ENCODE data around the gene STRIP1. TPM values are rescaled to one million over a fixed set of nuclear protein-coding genes. Genes with fewer than 3 reads are reported as not detected.

The STRIP1 gene
- polyA plus RNA-seq, 1 of the 3 experiments (the other 2 are of a cell fraction) = 34.6 TPM

GRCh38 chr1:110058591-110058990 is 24.2 kb downstream of the STRIP1 start:
- Histone ChIP-seq H3F3A (replicated peaks; ENCODE audit: insufficient read depth) (peaks cover 42% of the 10 kb centered on the region), H3K9me2 (no peaks in the 10 kb centered on the region), H3K9ac (no peak overlapping the region), H3K4me2 (peak overlapping the region; percentile 52), H3K27ac (ENCODE audit: low read depth in 2 of 2, low read length in 1 of 2) (peak overlapping the region; percentile 71 to 93), H3K36me3 (replicated peaks in 1 of 2; ENCODE audit: control insufficient read depth in 1 of 2, insufficient read depth in 2 of 2, low read length in 1 of 2) (peaks cover 34 to 46% of the 10 kb centered on the region in 2 experiments), H3K9me3 (no peaks in the 10 kb centered on the region), H3K27me3 (ENCODE audit: insufficient read depth) (no peaks in the 10 kb centered on the region), H3K4me3 (ENCODE audit: low read depth in 2 of 2, low read length in 1 of 2) (no peak overlapping the region; a peak in 1 of 4 replicates), H4K20me1 (ENCODE audit: insufficient read depth) (peaks cover 10% of the 10 kb centered on the region), H2AFZ (ENCODE audit: low read depth) (no peak overlapping the region), H3K4me1 (ENCODE audit: control insufficient read depth in 1 of 2, insufficient read depth in 2 of 2, low read depth in 1 of 2, low read length in 1 of 2) (peaks cover 54 to 98% of the 10 kb centered on the region in 2 experiments), H3K79me2 (ENCODE audit: insufficient read depth) (no peaks in the 10 kb centered on the region; the same call in 1 of the 2 replicates)
- WGBS (ENCODE audit: low lambda C conversion rate) = 40% methylated on average over 1 of the region's 1 CpG
- ChIA-PET CTCF (interaction anchor here (1.2 to 42.0 kb wide), 11 partner anchors 8 to 420 kb away, joined by 3 to 1768 read pairs (median 7); partner anchors contain the start of genes STRIP1 and UBL4B), POLR2A (interaction anchor here (0.7 to 2.3 kb wide), 8 partner anchors 9 to 130 kb away, joined by 3 to 21 read pairs (median 6); partner anchors contain the start of gene STRIP1)
- DNase-seq = no peak
- no peak for TF ChIP-seq FOXJ3 (CRISPR knock-in tag; IDR thresholded peaks at IDR 0.05)
- no peak for TF ChIP-seq IRF3 (IDR thresholded peaks at IDR 0.05; ENCODE audit: low read depth, low read length)
- TF ChIP-seq SMC3 (IDR thresholded peaks at IDR 0.05; ENCODE audit: low read depth, low read length) = no peak

GRCh38 chr1:110059133-110059863 is 24.9 kb downstream of the STRIP1 start:
- H3K4me1 ChIP-seq (ENCODE audit: control insufficient read depth in 1 of 2, insufficient read depth in 2 of 2, low read depth in 1 of 2, low read length in 1 of 2) = peaks cover 51 to 98% of the 10 kb centered on the region in 2 experiments
- ChIA-PET CTCF (interaction anchor here (0.7 to 42.0 kb wide), 17 partner anchors 8 to 466 kb away, joined by 3 to 1768 read pairs (median 4); partner anchors contain the start of genes STRIP1 and UBL4B), POLR2A (interaction anchor here (0.6 to 2.3 kb wide), 10 partner anchors 9 to 144 kb away, joined by 3 to 21 read pairs (median 4); partner anchors contain the start of gene STRIP1)
- peaks cover 10% of the 10 kb centered on the region for H4K20me1 ChIP-seq (ENCODE audit: insufficient read depth)
- H3F3A ChIP-seq (replicated peaks; ENCODE audit: insufficient read depth) = peaks cover 42% of the 10 kb centered on the region
- no peaks in the 10 kb centered on the region for H3K9me2 ChIP-seq
- H3K4me2 ChIP-seq = peak overlapping the region; percentile 52
- no peaks in the 10 kb centered on the region for H3K9me3 ChIP-seq
- H3K9ac ChIP-seq = no peak overlapping the region
- H3K79me2 ChIP-seq (ENCODE audit: insufficient read depth) = no peaks in the 10 kb centered on the region; the same call in 1 of the 2 replicates
- peak overlapping the region; percentile 71 to 93 for H3K27ac ChIP-seq (ENCODE audit: low read depth in 2 of 2, low read length in 1 of 2)
- peak; percentile 77 for DNase-seq
- no peak overlapping the region for H3K4me3 ChIP-seq (ENCODE audit: low read depth in 2 of 2, low read length in 1 of 2)
- H3K36me3 ChIP-seq (replicated peaks in 1 of 2; ENCODE audit: control insufficient read depth in 1 of 2, insufficient read depth in 2 of 2, low read length in 1 of 2) = peaks cover 28 to 39% of the 10 kb centered on the region in 2 experiments
- no peaks in the 10 kb centered on the region for H3K27me3 ChIP-seq (ENCODE audit: insufficient read depth)
- no peak overlapping the region for H2AFZ ChIP-seq (ENCODE audit: low read depth)
- 27% methylated on average over 6 of the region's 6 CpGs for WGBS (ENCODE audit: low lambda C conversion rate)
- TF ChIP-seq CHD2 (IDR thresholded peaks at IDR 0.05; ENCODE audit: low read length, partially characterized antibody) (peak; percentile 48), CTCF (IDR thresholded peaks at IDR 0.05) (no peak), IRF3 (IDR thresholded peaks at IDR 0.05; ENCODE audit: low read depth, low read length) (no peak), TAF1 (IDR thresholded peaks at IDR 0.05; ENCODE audit: borderline replicate concordance, low read depth, low read length) (no peak), POLR2AphosphoS5 (IDR thresholded peaks at IDR 0.05; ENCODE audit: low read depth, low read length) (0 out of 2 replicates have a peak, but pooled peaks have one; percentile 17), JUND (IDR thresholded peaks at IDR 0.05) (peak; percentile 25; the same call in 1 of the 2 replicates), NFIC (IDR thresholded peaks at IDR 0.05; ENCODE audit: borderline replicate concordance) (no peak), RXRA (IDR thresholded peaks at IDR 0.05; ENCODE audit: borderline replicate concordance, low read depth) (no peak), USF1 (IDR thresholded peaks at IDR 0.05; ENCODE audit: borderline replicate concordance, low read depth) (no peak), USF2 (IDR thresholded peaks at IDR 0.05; ENCODE audit: borderline replicate concordance, low read depth, low read length) (no peak), REST (IDR thresholded peaks at IDR 0.05; ENCODE audit: low read depth, low read length) (no peak), RCOR1 (IDR thresholded peaks at IDR 0.05; ENCODE audit: low read length) (no peak)
